ENCODE results near the gene ANO3. TPM values are rescaled to one million over a fixed set of nuclear protein-coding genes. Genes with fewer than 3 reads are reported as not detected.
"Not testable (repeated sequence)": the region's sequence is repeated elsewhere in the genome, so short reads cannot be mapped to it uniquely, and the experiment has no call there.

Gene ANO3
- total and polyA plus RNA-seq, 2 experiments from 2014 or later, result not detected

DNA sequence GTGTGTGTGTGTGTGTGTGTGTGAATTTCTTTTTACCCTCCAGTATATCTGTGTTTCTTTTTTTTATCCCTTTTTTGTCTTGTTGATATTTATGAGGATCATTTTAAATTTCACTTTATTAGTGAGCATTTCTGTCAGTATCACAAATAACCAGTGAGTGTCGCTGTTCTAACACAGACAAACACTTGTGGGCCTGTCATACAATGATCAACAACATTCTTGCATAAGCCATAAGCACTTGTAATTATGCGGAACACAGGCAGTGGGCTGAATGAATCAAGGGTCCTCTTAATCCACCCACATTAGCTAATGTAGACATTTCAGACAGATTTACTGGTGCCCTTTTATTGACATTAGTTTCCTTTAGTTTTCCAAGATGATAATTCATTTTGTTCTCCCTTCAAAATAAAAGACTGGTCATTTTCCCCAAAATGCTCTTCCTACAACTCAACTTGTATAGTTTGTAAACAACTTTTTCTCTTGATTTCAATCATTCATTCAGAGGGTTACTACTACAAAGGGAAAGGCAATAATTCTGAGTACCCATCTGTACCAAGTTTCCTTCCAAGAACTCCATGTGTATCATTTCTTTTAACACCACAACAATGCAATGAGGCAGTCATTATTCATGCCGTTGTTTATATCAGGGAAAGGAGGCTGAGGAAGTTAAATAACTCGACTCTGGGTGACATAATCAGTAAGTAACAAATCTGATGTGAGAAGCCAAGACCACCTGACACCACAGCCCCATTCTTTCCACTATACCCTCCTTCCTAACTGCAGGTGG is 34.5 kb upstream of the ANO3 start:
- H3K9me3 ChIP-seq (ENCODE audit: low read depth), result no peaks in the 10 kb centered on the region
- no peak overlapping the region for H3K27ac ChIP-seq
- no peaks in the 10 kb centered on the region for H3K36me3 ChIP-seq
- TF ChIP-seq, protein P1, sequence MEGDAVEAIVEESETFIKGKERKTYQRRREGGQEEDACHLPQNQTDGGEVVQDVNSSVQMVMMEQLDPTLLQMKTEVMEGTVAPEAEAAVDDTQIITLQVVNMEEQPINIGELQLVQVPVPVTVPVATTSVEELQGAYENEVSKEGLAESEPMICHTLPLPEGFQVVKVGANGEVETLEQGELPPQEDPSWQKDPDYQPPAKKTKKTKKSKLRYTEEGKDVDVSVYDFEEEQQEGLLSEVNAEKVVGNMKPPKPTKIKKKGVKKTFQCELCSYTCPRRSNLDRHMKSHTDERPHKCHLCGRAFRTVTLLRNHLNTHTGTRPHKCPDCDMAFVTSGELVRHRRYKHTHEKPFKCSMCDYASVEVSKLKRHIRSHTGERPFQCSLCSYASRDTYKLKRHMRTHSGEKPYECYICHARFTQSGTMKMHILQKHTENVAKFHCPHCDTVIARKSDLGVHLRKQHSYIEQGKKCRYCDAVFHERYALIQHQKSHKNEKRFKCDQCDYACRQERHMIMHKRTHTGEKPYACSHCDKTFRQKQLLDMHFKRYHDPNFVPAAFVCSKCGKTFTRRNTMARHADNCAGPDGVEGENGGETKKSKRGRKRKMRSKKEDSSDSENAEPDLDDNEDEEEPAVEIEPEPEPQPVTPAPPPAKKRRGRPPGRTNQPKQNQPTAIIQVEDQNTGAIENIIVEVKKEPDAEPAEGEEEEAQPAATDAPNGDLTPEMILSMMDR (IDR thresholded peaks at IDR 0.05; ENCODE audit: low read depth, low read length), result peak; percentile 69
- H3K4me3 ChIP-seq, result no peak overlapping the region
- no peaks in the 10 kb centered on the region for H3K27me3 ChIP-seq
- DNase-seq (ENCODE audit: low read depth in 1 of 2, low spot score in 1 of 2), result peak; percentile 61 to 85
- H3K4me1 ChIP-seq (ENCODE audit: low read depth), result no peaks in the 10 kb centered on the region

DNA sequence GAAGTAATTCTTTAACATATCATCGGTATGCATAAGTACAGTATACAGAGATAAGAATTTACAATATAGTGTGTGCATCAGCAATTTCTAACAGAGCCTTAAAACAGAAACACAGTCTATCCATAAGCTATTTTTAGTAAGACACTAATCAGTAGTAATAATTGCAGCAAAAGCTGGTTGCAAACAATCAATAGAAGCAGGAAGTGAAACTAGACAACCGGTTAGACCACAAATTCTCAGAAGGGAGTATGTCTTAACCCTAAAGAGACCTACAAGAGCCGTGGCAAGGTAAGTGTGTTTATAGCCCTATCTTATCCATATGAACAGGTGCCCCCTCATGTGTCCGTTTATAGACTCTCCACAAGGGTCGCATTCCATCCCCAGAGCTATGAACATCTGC is 15.6 kb upstream of the ANO3 start:
- not testable (repeated sequence) for H3K4me3 ChIP-seq; H3K9me3 ChIP-seq (ENCODE audit: low read depth); H3K36me3 ChIP-seq; H3K4me1 ChIP-seq (ENCODE audit: low read depth); H3K27ac ChIP-seq; DNase-seq (ENCODE audit: low read depth in 1 of 2, low spot score in 1 of 2); H3K27me3 ChIP-seq

DNA sequence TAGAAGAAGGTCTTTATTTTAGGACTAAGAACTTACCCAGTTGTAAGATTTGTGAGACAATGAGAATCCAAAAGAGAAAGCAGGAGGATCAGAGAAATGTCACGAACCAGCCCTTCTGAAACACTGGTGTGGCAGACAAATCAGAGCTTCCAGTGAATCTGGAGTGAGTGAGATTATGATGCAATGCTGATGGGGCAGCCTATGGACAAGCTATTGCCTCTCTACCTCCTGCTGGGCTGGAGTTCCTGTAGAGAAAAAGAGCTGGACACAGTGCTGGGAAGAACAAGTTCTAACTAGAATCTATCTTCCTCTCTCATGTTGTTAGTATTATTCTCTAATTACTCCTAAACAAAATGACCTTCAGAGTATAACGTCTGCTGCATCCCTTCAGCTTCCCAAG is 12.0 kb upstream of the ANO3 start:
- no peak overlapping the region for H3K4me3 ChIP-seq
- H3K36me3 ChIP-seq, result no peaks in the 10 kb centered on the region
- no peaks in the 10 kb centered on the region for H3K9me3 ChIP-seq (ENCODE audit: low read depth)
- H3K27ac ChIP-seq, result no peak overlapping the region
- no peaks in the 10 kb centered on the region for H3K27me3 ChIP-seq
- DNase-seq (ENCODE audit: low read depth in 1 of 2, low spot score in 1 of 2), result peak in 1 of 2 donors; percentile 38
- TF ChIP-seq, protein P1 (IDR thresholded peaks at IDR 0.05; ENCODE audit: low read depth, low read length), result no peak
- no peaks in the 10 kb centered on the region for H3K4me1 ChIP-seq (ENCODE audit: low read depth)

- TF ChIP-seq, protein P1 (IDR thresholded peaks at IDR 0.05; ENCODE audit: low read depth, low read length), result no peak
- H3K36me3 ChIP-seq, result no peaks in the 10 kb centered on the region
- no peaks in the 10 kb centered on the region for H3K27me3 ChIP-seq
- DNase-seq (ENCODE audit: low read depth in 1 of 2, low spot score in 1 of 2), result no peak
- no peaks in the 10 kb centered on the region for H3K9me3 ChIP-seq (ENCODE audit: low read depth)
- no peaks in the 10 kb centered on the region for H3K4me1 ChIP-seq (ENCODE audit: low read depth)
- H3K27ac ChIP-seq, result no peak overlapping the region
- H3K4me3 ChIP-seq, result no peak overlapping the region
Measured at GRCh38 chr11:26321516-26321915, 10.4 kb upstream of the ANO3 start.

- no peak overlapping the region for H3K4me3 ChIP-seq
- H3K36me3 ChIP-seq, result no peaks in the 10 kb centered on the region
- TF ChIP-seq, protein P1 (IDR thresholded peaks at IDR 0.05; ENCODE audit: low read depth, low read length), result no peak
- DNase-seq (ENCODE audit: low read depth in 1 of 2, low spot score in 1 of 2), result no peak
- no peaks in the 10 kb centered on the region for H3K4me1 ChIP-seq (ENCODE audit: low read depth)
- no peak overlapping the region for H3K27ac ChIP-seq
- no peaks in the 10 kb centered on the region for H3K27me3 ChIP-seq
- no peaks in the 10 kb centered on the region for H3K9me3 ChIP-seq (ENCODE audit: low read depth)
Measured at GRCh38 chr11:26322335-26323067, 9.4 kb upstream of the ANO3 start.

DNA sequence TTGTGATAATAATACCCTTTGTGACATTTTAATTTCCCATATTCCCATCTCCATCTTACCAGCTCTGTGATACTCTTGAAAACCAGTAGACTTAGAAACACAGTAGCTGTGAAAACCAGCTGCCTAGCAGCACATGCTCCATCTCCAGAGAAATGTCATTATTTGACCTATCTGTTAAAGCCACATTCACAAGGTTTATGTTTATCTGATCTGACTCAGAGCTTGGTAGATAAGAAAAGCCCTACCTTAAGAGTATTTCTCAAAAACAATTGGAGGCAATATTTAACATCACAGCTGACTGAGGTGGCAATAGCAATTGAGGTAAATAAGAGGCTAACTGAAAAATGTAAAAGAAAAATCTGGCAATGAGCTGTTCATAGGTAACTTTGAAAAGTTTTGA is 8.1 kb upstream of the ANO3 start:
- no peak for DNase-seq (ENCODE audit: low read depth in 1 of 2, low spot score in 1 of 2)
- H3K4me3 ChIP-seq, result no peak overlapping the region
- H3K27me3 ChIP-seq, result no peaks in the 10 kb centered on the region
- no peaks in the 10 kb centered on the region for H3K36me3 ChIP-seq
- no peak overlapping the region for H3K27ac ChIP-seq
- TF ChIP-seq, protein P1 (IDR thresholded peaks at IDR 0.05; ENCODE audit: low read depth, low read length), result no peak
- H3K9me3 ChIP-seq (ENCODE audit: low read depth), result no peaks in the 10 kb centered on the region
- no peaks in the 10 kb centered on the region for H3K4me1 ChIP-seq (ENCODE audit: low read depth)
